ENCODE measurements around the gene SOS2. TPM values are rescaled to one million over a fixed set of nuclear protein-coding genes. Genes with fewer than 3 reads are reported as not detected.

The SOS2 gene
- total and polyA plus RNA-seq, 4 donors = 3.1 to 20.1 (median 9.1) TPM

- no peaks in the 10 kb centered on the region for H3K36me3 ChIP-seq (ENCODE audit: control insufficient read depth in 4 of 4, insufficient read depth in 3 of 4, low read depth in 1 of 4, low read length in 3 of 4)
- WGBS = 79% methylated on average over 14 of the region's 14 CpGs
- no peak for DNase-seq (ENCODE audit: low spot score)
- H3K27ac ChIP-seq (ENCODE audit: low read depth in 1 of 2, low read length in 2 of 2) = no peak overlapping the region
- peaks cover 4 to 20% (median 6%) of the 10 kb centered on the region in 4 donors for H3K4me1 ChIP-seq (ENCODE audit: control insufficient read depth in 4 of 4, insufficient read depth in 4 of 4, low read length in 3 of 4)
- no peak overlapping the region for H3K4me3 ChIP-seq (ENCODE audit: low read depth in 1 of 3, low read length in 3 of 3)
- H3K9ac ChIP-seq (ENCODE audit: low read depth in 1 of 2, low read length in 2 of 2) = no peak overlapping the region
- H3K27me3 ChIP-seq (ENCODE audit: control insufficient read depth in 4 of 4, insufficient read depth in 4 of 4, low read length in 3 of 4) = no peaks in the 10 kb centered on the region
- TF ChIP-seq HNF4A (conservative IDR thresholded peaks at IDR 0.05) (no peak), REST (IDR thresholded peaks at IDR 0.05) (no peak), FOXA1 (IDR thresholded peaks at IDR 0.05) (no peak), ZBTB33 (IDR thresholded peaks at IDR 0.05) (no peak), RXRA (IDR thresholded peaks at IDR 0.05) (no peak), CTCF (IDR thresholded peaks at IDR 0.05; ENCODE audit: low read depth, low read length, missing input control) (no peak), MAX (IDR thresholded peaks at IDR 0.05) (no peak), HNF4G (IDR thresholded peaks at IDR 0.05) (no peak), TAF1 (conservative IDR thresholded peaks at IDR 0.05) (no peak), SP1 (IDR thresholded peaks at IDR 0.05) (no peak), GABPA (IDR thresholded peaks at IDR 0.05 in 1 of 2, conservative IDR thresholded peaks at IDR 0.05 in 1 of 2) (no peak), EGR1 (IDR thresholded peaks at IDR 0.05; ENCODE audit: low read depth in 2 of 2) (no peak), NR2F2 (IDR thresholded peaks at IDR 0.05) (no peak), RAD21 (IDR thresholded peaks at IDR 0.05) (no peak), YY1 (IDR thresholded peaks at IDR 0.05) (no peak)
- no peaks in the 10 kb centered on the region for H3K9me3 ChIP-seq (ENCODE audit: control insufficient read depth in 4 of 4, low read length in 3 of 4)
Observed at GRCh38 chr14:50233166-50233950, 2.0 kb upstream of the SOS2 start.

- peak overlapping the region; percentile 75 to 83 for H3K9ac ChIP-seq (ENCODE audit: low read depth in 1 of 2, low read length in 2 of 2)
- no peaks in the 10 kb centered on the region for H3K36me3 ChIP-seq (ENCODE audit: control insufficient read depth in 4 of 4, insufficient read depth in 3 of 4, low read depth in 1 of 4, low read length in 3 of 4)
- peak overlapping the region; percentile 81 to 94 (median 87) for H3K4me3 ChIP-seq (ENCODE audit: low read depth in 1 of 3, low read length in 3 of 3)
- H3K9me3 ChIP-seq (ENCODE audit: control insufficient read depth in 4 of 4, low read length in 3 of 4) = no peaks in the 10 kb centered on the region
- whole genome bisulfite sequencing = 39% methylated on average over 13 of the region's 13 CpGs
- H3K27ac ChIP-seq (ENCODE audit: low read depth in 1 of 2, low read length in 2 of 2) = peak overlapping the region; percentile 96 to 97
- no peak for DNase-seq (ENCODE audit: low spot score)
- H3K27me3 ChIP-seq (ENCODE audit: control insufficient read depth in 4 of 4, insufficient read depth in 4 of 4, low read length in 3 of 4) = no peaks in the 10 kb centered on the region
- H3K4me1 ChIP-seq (ENCODE audit: control insufficient read depth in 4 of 4, insufficient read depth in 4 of 4, low read length in 3 of 4) = peaks cover 4 to 20% (median 7%) of the 10 kb centered on the region in 4 donors
- TF ChIP-seq CTCF (IDR thresholded peaks at IDR 0.05; ENCODE audit: low read depth, low read length, missing input control) (no peak), MAX (IDR thresholded peaks at IDR 0.05) (no peak), REST (IDR thresholded peaks at IDR 0.05) (no peak), SP1 (IDR thresholded peaks at IDR 0.05) (no peak)
Observed at GRCh38 chr14:50232276-50232642, 881 bp upstream of the SOS2 start.
